ENCODE measurements around the gene UGT1A6. TPM values are rescaled to one million over a fixed set of nuclear protein-coding genes. Genes with fewer than 3 reads are reported as not detected.

The UGT1A6 gene
- total RNA-seq, 1 experiment from 2014 or later, result not detected

DNA sequence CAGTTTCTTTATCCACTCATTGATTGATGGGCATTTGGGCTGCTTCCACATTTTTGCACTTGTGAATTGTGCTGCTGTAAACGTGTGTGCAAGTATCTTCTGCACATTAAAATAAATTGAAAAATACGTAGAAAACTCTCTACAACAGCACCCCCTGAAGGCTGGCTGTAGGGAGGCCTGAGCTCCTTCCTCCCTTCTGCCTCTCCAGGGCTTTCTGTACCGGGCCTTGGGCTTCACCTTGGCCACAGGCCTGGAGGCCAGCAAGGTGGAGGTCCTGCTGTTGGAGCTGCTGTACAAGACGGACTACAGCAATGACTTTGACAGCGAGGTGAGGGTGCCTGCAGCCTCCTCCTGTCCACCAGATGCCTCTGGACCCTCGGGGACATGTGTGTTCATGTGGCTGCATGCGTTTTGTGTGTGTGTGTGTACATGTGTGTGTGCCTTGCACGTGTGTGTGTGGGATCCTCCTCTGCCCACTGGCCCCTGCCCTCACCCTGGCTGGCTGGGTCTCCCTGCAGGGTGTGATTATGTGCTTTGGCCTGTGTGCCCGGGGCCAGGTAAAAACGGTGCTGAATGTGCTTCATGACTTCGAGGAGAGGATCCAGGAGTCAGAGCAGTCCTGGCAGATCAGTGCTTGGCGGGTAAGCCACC, 114.7 kb downstream of the UGT1A6 start:
- TF ChIP-seq PRRX2 (CRISPR knock-in tag; IDR thresholded peaks at IDR 0.05) (no peak), ZNF317 (CRISPR knock-in tag; IDR thresholded peaks at IDR 0.05; ENCODE audit: borderline replicate concordance, low read depth) (no peak), ZNF396 (CRISPR knock-in tag; IDR thresholded peaks at IDR 0.05; ENCODE audit: borderline replicate concordance) (no peak), ETV6 (CRISPR knock-in tag; IDR thresholded peaks at IDR 0.05) (no peak)
- TF ChIP-seq, protein P1, sequence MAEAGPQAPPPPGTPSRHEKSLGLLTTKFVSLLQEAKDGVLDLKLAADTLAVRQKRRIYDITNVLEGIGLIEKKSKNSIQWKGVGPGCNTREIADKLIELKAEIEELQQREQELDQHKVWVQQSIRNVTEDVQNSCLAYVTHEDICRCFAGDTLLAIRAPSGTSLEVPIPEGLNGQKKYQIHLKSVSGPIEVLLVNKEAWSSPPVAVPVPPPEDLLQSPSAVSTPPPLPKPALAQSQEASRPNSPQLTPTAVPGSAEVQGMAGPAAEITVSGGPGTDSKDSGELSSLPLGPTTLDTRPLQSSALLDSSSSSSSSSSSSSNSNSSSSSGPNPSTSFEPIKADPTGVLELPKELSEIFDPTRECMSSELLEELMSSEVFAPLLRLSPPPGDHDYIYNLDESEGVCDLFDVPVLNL (CRISPR knock-in tag; IDR thresholded peaks at IDR 0.05; ENCODE audit: borderline replicate concordance, low read depth), result no peak
- Mint-ChIP-seq H3K27ac (no peak overlapping the region), H3K9me3 (peaks cover 11% of the 10 kb centered on the region; the same call in 1 of the 2 replicates), H3K27me3 (ENCODE audit: low read depth) (no peaks in the 10 kb centered on the region; the same call in 1 of the 2 replicates), H3K36me3 (no peaks in the 10 kb centered on the region), H3K4me3 (no peak overlapping the region), H3K4me1 (no peaks in the 10 kb centered on the region)
- ATAC-seq, result no peak
- CTCF ChIA-PET, result interaction anchor here (0.5 to 1.0 kb wide), 3 partner anchors 25 to 837 kb away, joined by 3 to 5 read pairs (median 3); no protein-coding TSS in a partner anchor
- POLR2A ChIA-PET, result no interaction called here
- no peak for DNase-seq (ENCODE audit: low spot score)

DNA sequence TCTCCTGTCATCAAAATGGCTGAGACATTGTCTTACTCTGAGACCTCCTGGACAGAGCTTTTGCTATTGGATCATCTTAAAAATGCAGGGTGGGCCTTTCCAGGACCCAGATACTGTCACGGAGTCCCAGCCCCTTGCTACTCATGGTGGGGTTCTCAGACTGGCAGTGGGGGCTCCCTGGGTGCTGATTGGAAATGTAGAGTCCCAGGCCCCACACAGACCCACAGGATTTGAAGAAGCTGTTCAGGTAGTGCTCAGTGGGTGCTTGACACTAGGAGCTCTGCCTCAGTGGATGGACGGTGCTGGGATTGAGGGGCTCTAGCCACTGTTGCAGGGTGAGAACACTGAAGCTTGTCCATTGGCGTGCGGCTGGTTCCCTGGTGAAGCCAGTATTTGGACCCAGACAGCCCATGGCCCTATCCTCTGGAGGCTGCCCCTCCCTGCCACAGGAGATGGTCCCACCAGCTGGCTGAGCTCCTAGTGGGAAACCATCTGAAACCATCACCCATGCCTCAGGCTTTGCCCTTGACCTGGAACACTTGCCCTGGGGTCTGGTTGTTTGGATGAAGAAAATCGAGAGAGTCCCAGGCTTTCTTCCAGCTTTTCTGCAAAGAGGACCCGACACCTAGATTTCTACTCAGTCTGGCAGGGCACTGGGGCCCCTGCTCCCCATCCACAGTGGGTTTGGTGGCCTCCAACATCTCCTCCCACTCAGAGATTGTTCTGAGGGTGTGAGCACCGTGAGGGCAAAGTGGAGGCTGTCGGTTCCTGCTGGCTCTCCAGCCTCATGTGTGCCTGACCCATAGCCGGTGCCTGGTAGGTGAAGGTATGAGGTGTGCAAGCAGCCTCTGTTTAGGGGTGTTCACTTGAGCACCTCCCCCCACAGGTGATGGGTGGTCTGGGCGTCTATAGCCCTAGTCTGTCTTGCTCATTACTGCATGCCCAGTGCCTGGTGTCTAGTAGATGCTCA, 115.6 kb downstream of the UGT1A6 start:
- no peaks in the 10 kb centered on the region for H3K36me3 Mint-ChIP-seq
- peaks cover 11% of the 10 kb centered on the region; the same call in 1 of the 2 replicates for H3K9me3 Mint-ChIP-seq
- H3K27me3 Mint-ChIP-seq (ENCODE audit: low read depth), result no peaks in the 10 kb centered on the region; the same call in 1 of the 2 replicates
- H3K4me3 Mint-ChIP-seq, result no peak overlapping the region
- TF ChIP-seq, protein P2, sequence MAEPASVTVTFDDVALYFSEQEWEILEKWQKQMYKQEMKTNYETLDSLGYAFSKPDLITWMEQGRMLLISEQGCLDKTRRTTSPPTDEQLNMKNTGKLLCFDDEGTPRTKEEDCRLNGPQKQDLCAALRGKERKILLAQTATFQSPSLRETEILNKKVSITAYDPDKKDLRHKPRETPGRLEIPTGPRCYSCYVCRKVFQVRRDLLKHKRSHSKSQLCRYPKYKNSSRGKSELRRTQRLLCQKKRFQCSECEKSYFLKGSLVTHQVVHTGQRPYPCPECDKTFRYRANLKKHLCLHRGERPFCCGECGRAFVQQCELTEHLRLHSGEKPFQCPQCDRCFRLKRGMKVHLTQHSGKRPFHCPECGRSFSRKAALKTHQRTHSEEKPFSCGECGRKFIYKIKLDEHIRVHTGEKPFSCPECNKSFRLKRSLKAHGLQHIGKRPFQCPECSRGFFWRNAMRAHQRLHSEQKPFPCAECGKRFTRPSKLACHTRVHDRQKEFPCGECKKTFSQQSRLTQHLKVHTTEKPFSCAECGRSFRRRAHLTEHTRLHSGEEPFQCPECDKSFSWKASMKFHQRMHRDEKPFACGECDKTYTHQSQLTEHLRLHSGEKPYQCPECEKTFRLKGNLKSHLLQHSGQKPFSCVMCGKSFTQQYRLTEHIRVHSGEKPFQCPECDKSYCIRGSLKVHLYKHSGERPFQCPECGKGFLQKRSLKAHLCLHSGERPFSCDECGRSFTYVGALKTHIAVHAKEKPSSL (CRISPR knock-in tag; conservative IDR thresholded peaks at IDR 0.05), result no peak
- no peak for TF ChIP-seq NR1H2 (CRISPR knock-in tag; IDR thresholded peaks at IDR 0.05)
- no peak for TF ChIP-seq HMGA2 (CRISPR knock-in tag; IDR thresholded peaks at IDR 0.05)
- no peak for TF ChIP-seq FOXJ3 (CRISPR knock-in tag; IDR thresholded peaks at IDR 0.05; ENCODE audit: borderline replicate concordance)
- H3K27ac Mint-ChIP-seq, result no peak overlapping the region
- ChIA-PET CTCF (no interaction called here), POLR2A (no interaction called here)
- no peak for ATAC-seq
- no peak for DNase-seq (ENCODE audit: low spot score)
- H3K4me1 Mint-ChIP-seq, result no peaks in the 10 kb centered on the region

DNA sequence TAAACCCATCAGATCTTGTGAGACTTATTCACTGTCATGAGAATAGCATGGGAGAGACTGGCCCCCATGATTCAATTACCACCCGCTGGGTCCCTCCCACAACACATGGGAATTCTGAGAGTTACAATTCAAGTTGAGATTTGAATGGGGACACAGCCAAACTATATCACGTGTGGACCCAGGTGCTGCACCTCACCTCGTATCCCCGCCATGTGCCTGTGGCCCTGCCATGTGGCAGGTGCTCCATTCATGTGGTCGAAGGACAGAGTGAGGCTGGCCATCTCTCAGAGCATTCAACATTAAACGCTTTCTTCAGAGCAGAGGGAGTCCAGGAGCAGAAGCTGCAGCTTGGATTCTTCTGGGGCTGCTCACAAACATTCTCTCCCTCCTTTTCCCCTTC, 117.7 kb downstream of the UGT1A6 start:
- no peaks in the 10 kb centered on the region for H3K4me1 Mint-ChIP-seq
- ChIA-PET POLR2A (no interaction called here), CTCF (no interaction called here)
- no peaks in the 10 kb centered on the region for H3K36me3 Mint-ChIP-seq
- no peak for ATAC-seq
- H3K27ac Mint-ChIP-seq, result no peak overlapping the region
- DNase-seq (ENCODE audit: low spot score), result no peak
- H3K9me3 Mint-ChIP-seq, result peaks cover 11% of the 10 kb centered on the region
- no peaks in the 10 kb centered on the region; the same call in 1 of the 2 replicates for H3K27me3 Mint-ChIP-seq (ENCODE audit: low read depth)
- TF ChIP-seq, protein P3, sequence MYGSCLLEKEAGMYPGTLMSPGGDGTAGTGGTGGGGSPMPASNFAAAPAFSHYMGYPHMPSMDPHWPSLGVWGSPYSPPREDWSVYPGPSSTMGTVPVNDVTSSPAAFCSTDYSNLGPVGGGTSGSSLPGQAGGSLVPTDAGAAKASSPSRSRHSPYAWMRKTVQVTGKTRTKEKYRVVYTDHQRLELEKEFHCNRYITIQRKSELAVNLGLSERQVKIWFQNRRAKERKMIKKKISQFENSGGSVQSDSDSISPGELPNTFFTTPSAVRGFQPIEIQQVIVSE (CRISPR knock-in tag; IDR thresholded peaks at IDR 0.05; ENCODE audit: borderline replicate concordance), result no peak
- TF ChIP-seq, protein P4, sequence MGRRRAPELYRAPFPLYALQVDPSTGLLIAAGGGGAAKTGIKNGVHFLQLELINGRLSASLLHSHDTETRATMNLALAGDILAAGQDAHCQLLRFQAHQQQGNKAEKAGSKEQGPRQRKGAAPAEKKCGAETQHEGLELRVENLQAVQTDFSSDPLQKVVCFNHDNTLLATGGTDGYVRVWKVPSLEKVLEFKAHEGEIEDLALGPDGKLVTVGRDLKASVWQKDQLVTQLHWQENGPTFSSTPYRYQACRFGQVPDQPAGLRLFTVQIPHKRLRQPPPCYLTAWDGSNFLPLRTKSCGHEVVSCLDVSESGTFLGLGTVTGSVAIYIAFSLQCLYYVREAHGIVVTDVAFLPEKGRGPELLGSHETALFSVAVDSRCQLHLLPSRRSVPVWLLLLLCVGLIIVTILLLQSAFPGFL (CRISPR knock-in tag; IDR thresholded peaks at IDR 0.05; ENCODE audit: borderline replicate concordance), result no peak
- TF ChIP-seq CREM (CRISPR knock-in tag; IDR thresholded peaks at IDR 0.05) (no peak), FOXJ3 (CRISPR knock-in tag; IDR thresholded peaks at IDR 0.05; ENCODE audit: borderline replicate concordance) (no peak), IRF2 (CRISPR knock-in tag; IDR thresholded peaks at IDR 0.05; ENCODE audit: borderline replicate concordance, low read depth) (no peak), ATF1 (CRISPR knock-in tag; IDR thresholded peaks at IDR 0.05) (no peak), ZNF671 (CRISPR knock-in tag; IDR thresholded peaks at IDR 0.05) (no peak)
- TF ChIP-seq, protein P5, sequence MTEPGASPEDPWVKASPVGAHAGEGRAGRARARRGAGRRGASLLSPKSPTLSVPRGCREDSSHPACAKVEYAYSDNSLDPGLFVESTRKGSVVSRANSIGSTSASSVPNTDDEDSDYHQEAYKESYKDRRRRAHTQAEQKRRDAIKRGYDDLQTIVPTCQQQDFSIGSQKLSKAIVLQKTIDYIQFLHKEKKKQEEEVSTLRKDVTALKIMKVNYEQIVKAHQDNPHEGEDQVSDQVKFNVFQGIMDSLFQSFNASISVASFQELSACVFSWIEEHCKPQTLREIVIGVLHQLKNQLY (CRISPR knock-in tag; IDR thresholded peaks at IDR 0.05), result no peak
- TF ChIP-seq, protein P6, sequence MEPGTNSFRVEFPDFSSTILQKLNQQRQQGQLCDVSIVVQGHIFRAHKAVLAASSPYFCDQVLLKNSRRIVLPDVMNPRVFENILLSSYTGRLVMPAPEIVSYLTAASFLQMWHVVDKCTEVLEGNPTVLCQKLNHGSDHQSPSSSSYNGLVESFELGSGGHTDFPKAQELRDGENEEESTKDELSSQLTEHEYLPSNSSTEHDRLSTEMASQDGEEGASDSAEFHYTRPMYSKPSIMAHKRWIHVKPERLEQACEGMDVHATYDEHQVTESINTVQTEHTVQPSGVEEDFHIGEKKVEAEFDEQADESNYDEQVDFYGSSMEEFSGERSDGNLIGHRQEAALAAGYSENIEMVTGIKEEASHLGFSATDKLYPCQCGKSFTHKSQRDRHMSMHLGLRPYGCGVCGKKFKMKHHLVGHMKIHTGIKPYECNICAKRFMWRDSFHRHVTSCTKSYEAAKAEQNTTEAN (CRISPR knock-in tag; IDR thresholded peaks at IDR 0.05), result no peak
- no peak overlapping the region for H3K4me3 Mint-ChIP-seq
